OCI-LY7 (cell line): Measurements from ENCODE around the gene PHACTR4.

Experiments used
- EZH2phosphoT487 ChIP-seq: fragments of 200-600 bp; sonication (generic); IDR thresholded peaks from 2 replicates; pipeline ENCODE4 v1.6.1; 2018; ENCODE audit warnings: low read depth, borderline replicate concordance, mild to moderate bottlenecking, mixed run types, antibody characterized with exemption, low read length, moderate library complexity, mixed read lengths
- TF ChIP-seq, protein P1 (sequence below): fragments of 200-600 bp; sonication (generic); conservative IDR thresholded peaks from 2 replicates; pipeline ENCODE4 v1.5.1; 2014; ENCODE audit warnings: mild to moderate bottlenecking, antibody characterized with exemption, low read length, moderate library complexity, mixed read lengths

DNA sequence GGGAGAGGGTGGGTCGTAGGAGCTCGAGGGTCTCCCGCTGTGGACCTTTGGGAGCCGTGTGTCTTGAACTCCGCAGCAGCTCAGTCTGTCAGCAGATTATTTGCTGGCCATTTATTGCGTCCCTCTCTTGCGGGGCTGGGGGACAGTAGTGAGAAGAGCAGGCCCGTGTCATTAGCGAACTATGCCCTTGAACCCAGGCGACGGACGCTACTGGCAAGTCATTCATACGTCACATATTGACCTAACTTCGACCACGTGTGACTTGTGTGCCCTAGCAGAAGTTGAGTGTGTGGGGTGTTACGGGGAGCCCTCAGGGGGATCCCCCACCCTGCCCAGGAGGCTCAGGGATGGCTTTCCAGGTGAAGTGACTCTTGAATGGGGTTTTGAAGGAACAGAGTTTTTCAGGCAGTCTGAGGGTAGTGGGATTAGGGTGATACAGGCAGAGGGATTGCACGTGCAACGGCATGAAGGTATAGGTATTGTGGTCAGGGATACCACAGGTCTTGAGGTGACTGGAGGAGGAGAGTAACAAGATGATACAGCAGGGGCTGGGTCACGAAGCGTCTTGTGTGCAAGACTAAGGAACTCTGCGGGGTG is 149.3 kb downstream of the PHACTR4 start:
- TF ChIP-seq, protein P1, sequence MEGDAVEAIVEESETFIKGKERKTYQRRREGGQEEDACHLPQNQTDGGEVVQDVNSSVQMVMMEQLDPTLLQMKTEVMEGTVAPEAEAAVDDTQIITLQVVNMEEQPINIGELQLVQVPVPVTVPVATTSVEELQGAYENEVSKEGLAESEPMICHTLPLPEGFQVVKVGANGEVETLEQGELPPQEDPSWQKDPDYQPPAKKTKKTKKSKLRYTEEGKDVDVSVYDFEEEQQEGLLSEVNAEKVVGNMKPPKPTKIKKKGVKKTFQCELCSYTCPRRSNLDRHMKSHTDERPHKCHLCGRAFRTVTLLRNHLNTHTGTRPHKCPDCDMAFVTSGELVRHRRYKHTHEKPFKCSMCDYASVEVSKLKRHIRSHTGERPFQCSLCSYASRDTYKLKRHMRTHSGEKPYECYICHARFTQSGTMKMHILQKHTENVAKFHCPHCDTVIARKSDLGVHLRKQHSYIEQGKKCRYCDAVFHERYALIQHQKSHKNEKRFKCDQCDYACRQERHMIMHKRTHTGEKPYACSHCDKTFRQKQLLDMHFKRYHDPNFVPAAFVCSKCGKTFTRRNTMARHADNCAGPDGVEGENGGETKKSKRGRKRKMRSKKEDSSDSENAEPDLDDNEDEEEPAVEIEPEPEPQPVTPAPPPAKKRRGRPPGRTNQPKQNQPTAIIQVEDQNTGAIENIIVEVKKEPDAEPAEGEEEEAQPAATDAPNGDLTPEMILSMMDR = no peak
- no peak for TF ChIP-seq EZH2phosphoT487
